Hematopoietic multipotent progenitor cell treated with erythropoietin and hydrocortisone succinate and interleukin-3 and kit ligand, for 6 days (in vitro differentiated cells): ENCODE results near the gene LGALS7.
A peak's percentile ranks its signal among the peaks of the same experiment; 100 is the strongest.

Source experiments
- DNase-seq: peaks from one replicate; pipeline ENCODE4 v3.0.0-alpha.2; 2015

The LGALS7 gene

DNA sequence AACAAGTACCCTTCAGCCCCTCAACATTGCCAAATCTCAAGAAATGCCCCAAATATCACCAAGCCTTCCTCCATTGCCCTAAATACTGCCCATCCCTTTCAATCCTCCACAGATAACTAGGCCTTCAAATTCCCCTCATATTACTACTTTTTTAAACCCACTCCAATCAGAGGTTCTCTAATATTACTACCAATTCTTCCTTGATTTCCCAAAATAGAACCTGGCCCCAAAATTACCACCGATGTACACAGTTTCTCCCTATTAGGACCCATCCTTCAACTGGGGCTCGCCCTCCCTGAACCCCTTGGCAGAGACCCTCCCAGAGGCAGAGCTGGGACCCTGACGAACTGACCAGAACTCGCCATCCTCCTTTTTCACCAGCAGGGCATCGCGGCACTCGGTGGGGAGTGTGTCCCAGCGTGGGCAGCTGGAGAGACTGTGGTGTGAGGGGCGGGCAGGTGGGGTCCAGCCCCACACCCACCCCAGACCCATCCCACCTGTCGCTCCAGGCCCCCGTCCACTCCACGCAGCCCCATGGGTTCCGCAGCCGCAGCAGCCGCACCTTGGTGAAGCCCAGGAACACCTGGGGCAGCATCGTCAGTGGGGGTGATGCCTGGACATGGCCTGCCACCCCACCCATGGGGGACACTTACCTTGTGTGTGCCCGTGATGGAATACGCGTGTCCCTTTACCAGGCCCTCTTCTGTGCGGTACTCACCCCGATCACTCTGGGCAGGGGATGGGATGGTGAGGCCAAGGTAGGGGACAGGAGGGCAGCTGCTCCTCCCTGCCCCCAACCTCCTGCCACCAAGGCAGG is 35.2 kb downstream of the LGALS7 start:
- no peak for DNase-seq

- no peak for DNase-seq
These were observed 35.9 kb downstream of the LGALS7 start for GRCh38 chr19:38737281-38737865.

GRCh38 chr19:38736413-38737280 is 36.7 kb downstream of the LGALS7 start:
- peak; percentile 77 for DNase-seq

DNA sequence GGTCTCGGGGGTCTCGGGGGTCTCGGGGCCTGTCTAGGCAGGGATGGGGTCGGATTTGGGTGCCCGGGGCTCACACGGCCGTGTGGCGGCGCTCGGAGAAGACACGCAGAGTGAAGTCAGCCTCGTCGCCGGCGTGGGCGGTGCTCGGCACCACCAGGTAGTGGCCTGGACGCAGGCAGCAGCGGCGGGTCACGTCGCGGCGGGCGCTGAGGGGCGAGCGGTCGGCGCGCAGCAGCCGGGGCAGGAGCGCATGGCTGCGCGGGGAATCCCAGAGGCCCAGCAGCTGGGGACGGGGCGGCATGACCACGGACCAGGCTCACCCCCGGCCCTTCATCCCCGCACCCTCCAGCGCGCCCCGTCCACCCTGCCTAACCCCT is 37.3 kb downstream of the LGALS7 start:
- peak; percentile 70 for DNase-seq

- peak; percentile 26 for DNase-seq
These were observed 38.0 kb downstream of the LGALS7 start for GRCh38 chr19:38735257-38735686.

DNA sequence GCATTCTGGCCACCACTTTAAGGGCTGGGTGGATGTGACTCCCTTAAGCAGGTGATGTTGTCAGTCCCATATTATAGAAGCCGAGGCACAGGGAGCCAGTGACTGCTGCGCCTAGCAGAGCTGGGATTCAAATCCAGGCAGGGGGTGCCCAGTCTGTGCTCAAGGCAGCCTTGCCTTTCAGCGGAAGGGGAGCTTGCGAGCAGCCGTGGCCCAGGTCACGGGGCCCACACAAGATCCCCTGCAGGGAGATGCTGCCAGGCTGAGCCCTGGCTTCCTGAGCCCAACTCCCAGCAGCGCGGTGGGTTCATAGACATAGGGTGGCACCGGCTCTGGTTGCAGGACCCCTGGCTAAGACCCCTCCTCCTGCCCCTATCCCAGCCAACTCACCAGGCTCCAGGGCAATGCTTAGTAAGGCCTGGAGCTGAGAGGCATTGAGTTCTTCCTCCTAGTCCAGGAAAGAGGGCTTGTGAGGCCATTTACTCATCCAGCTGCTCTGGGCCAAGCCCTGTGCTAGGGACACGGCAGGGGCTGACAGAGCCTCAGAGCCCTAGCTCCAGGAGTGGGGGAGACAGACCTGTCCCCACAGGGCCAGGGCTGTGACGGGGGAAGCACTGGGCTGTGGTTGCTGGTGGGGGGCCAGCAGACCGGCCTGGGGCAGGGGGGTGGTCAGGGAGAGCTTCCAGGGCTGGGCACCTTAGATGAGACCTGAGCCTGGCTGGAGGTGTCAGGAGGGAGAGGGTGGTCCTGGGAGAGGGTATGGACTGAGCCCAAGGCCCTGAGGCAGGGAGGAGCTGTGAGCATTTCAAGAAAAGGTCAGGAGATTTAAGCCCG is 38.7 kb downstream of the LGALS7 start:
- DNase-seq, result peak; percentile 51

DNA sequence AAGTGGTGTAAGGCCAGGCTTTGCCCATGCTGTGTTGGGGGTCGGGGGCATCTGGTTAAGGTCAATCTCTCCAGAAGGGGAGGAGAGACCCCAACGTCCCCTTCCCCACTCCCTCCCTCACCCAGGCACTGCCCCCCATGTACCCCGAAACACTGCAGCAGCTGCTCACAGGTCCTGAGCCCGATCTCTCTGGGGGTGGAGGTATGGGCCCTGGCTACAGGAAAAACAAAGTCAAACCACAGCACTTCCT is 39.2 kb downstream of the LGALS7 start:
- DNase-seq, result no peak

GRCh38 chr19:38733493-38734175 is 39.7 kb downstream of the LGALS7 start:
- DNase-seq, result peak; percentile 21

- DNase-seq, result no peak
These were observed 40.1 kb downstream of the LGALS7 start for GRCh38 chr19:38733241-38733492.

GRCh38 chr19:38731654-38732301 is 41.5 kb downstream of the LGALS7 start:
- DNase-seq, result no peak

DNA sequence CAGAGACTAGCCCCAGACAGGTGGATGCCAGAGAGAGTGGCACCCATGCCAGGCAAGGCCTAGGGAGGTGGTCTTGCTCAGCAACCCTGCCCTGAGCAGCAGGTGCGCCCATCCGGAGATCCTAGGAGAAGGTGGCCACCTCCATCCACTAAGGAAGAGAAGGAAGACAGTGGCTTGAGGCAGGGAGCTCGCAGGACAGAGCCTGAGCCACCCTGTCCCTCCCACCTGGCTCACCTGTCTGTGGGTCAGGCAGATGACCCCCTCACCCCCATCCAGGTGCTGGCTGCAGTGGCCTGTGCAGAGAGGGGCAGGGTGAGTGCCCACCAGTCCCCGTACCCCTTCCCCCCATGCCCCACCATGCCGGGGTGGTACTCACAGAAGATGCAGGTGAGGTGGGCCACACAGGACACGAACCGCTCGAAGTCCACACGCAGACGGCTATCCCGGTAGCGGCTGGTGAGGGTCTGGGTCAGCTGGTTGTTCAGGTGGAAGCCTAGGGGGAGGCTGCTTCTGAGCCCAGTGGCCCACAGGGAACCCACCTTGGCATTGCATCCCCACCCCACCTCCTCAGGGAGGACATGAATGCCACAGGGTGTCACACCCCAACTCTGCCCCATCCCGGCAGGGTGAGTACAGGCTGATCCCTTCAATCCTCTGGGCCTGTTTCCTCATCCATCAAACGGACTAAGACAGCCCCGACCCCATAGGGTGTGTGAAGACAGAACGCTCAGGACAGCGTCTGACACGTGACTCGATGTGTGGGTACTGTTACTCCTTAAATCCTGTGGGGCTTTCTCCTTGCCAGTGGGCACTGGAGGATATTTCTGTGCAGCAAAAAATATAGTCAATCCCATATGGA is 42.4 kb downstream of the LGALS7 start:
- DNase-seq, result no peak

DNA sequence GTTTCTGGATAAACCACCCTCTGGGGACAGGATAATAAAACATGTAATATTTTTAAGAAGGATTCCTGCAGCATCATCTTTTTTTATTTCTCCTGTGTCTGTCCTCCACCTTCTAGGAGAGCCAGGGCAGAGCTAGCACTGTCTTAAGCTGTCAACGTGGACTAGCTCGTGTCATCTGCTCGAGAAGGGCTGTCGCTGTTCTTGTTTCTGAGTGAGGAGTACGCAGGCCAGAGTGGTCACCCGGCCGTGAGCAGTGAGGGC is 42.9 kb downstream of the LGALS7 start:
- DNase-seq, result no peak

- DNase-seq, result peak; percentile 84
These were observed 43.5 kb downstream of the LGALS7 start for GRCh38 chr19:38729653-38730469.

GRCh38 chr19:38728752-38729541 is 44.4 kb downstream of the LGALS7 start:
- DNase-seq, result no peak

GRCh38 chr19:38727868-38728660 is 45.3 kb downstream of the LGALS7 start:
- DNase-seq, result peak; percentile 43

GRCh38 chr19:38727306-38727867 is 45.9 kb downstream of the LGALS7 start:
- no peak for DNase-seq

DNA sequence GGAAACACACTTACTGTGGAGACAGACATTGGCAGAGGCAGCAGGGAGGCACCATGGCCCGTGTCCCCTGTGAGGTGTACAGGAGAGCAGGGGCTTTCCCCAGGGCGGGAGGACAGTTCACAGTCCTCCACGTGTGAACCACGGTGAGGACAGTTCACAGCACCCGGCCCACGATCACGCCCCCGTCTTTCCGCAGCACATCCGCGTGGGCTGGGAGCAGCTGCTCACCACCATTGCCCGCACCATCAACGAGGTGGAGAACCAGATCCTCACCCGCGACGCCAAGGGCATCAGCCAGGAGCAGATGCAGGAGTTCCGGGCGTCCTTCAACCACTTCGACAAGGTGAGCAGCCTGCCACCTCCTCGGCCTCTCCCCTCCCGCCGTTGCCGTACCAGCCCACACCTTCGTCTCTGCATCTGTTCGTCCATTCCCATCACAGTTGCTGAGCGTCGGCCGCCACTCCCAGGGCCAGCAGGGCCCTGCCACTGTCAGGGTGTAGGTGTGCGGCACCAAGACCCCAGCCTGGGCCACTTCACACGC is 46.5 kb downstream of the LGALS7 start:
- no peak for DNase-seq

DNA sequence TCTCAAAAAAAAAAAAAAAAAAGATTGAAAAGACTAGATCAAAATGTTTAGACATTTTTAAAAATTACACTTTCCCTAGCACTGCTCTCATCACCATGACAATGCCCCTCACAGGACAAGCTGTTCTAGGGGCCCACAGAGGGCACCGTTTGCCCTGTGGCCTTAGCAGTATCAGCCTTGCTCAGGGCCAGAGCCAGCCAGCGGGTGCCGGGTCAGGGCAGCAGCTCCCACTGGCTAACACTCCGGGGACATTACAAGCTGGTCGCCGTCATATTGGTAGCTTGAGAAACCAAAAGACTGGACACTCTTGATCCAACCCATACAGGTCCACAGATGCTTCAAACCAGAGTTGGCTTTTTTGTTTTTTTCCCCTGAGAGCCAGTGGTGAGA is 47.0 kb downstream of the LGALS7 start:
- DNase-seq, result no peak
